NOMO-1 treated with DMSO at 0.1 percent for 48 hours (cell line): ENCODE data around the gene SLC25A46.
"Not testable (repeated sequence)": the region's sequence is repeated elsewhere in the genome, so short reads cannot be mapped to it uniquely, and the experiment has no call there.

ENCODE experiments used
- DNase-seq: peaks from one replicate; lab custom pipeline; 2025; ENCODE audit not compliant: unreplicated experiment; lab: John Stamatoyannopoulos, UW

Gene SLC25A46

DNA sequence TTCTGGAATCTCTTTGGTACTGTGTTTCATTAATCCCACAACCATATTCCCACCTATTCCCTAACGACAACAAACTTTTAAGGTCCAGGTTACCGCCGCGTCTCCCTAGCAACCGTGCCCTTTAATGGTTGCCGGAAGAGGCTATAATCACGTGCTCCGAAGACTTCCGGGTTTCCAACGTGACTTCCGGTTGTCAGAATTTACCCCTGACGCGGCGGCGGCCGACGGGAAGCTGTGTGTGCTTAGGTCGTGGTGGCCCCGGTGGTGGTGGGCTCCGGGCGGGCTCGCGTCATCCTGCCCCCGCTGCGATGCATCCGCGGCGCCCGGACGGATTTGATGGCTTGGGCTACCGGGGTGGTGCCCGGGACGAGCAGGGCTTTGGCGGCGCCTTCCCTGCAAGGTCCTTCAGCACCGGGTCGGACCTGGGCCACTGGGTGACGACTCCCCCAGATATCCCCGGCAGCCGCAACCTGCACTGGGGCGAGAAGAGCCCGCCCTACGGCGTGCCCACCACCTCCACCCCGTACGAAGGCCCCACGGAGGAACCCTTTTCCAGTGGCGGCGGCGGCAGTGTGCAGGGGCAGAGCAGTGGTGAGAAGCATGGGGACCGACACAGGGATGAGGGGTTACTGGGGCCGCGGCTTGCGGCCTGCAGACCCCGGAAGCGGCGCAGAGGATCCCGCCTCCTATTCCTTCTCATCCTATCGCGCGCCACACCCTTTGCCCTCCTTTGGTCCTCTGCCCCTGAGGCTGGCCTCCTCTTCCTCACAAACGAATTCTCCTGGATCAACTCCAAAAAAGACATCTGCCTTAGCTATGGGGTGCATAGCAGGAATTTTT lies at the start of gene SLC25A46:
SLC25A46 (plus strand) TSS at position 196 of the 840 bp plus-strand sequence; CDS start at position 309, 113 bp downstream.
- peak; percentile 86 for DNase-seq

DNA sequence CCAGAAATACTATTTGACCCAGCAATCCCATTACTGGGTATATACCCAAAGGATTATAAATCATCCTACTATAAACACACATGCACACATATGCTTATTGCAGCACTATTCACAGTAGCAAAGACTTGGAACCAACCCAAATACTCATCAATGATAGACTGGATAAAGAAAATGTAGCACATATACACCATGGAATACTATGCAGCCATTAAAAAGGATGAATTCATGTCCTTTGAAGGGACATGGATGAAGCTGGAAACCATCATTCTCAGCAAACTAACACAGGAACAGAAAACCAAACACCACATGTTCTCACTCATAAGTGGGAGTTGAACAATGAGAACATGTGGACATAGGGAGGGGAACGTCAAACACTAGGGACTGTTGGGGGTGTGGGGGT lies 48.2 kb upstream of the SLC25A46 start:
- DNase-seq: not testable (repeated sequence)

DNA sequence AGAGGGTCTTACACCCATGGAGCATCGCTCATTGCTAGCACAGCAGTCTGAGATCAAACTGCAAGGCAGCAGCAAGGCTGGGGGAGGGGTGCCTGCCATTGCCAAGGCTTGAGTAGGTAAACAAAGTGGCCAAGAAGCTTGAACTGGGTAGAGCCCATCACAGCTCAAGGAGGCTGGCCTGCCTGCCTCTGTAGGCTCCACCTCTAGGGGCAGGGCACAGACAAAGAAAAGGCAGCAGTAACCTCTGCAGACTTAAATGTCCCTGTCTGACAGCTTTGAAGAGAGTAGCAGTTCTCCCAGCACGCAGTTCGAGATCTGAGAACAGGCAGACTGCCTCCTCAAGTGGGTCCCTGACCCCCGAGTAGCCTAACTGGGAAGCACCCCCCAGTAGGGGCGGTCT lies 46.1 kb upstream of the SLC25A46 start:
- DNase-seq: not testable (repeated sequence)

DNA sequence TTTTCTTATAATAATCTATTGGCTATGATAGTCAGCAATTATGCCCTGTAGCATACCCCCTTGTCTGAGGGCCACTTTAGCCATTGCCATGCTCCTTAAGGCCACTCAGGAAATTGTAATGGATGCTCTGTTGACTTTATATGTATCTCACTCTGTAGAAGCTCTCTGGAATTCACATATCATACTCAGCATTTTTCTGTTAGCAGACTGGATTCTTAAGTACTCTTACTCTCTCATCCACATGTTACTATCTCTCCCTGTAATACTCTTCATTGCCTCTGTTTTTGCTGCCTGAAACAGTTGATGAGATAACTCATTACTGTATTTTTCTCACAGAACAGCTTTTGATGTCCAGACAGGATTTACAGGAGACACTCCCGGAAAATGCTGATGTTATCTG lies 36.5 kb upstream of the SLC25A46 start:
- DNase-seq: no peak

DNA sequence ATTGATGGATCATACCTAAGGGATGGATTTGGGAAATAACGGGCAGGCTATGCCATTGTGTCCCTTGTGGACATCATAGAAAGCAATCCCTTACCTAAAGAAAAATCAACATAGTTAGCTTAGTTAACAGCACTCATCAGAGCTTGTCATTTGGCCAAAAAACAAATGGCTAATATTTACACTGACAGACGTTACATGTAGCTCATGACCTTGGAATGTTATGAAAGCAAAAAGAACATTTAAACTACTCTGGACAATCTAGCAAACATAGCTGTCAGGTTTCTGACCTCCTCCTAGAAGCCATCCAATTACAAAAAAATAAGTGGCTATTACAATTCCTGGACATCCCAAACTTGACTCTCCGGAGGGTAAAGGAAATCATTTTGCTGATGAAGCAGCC lies 36.1 kb upstream of the SLC25A46 start:
- no peak for DNase-seq

DNA sequence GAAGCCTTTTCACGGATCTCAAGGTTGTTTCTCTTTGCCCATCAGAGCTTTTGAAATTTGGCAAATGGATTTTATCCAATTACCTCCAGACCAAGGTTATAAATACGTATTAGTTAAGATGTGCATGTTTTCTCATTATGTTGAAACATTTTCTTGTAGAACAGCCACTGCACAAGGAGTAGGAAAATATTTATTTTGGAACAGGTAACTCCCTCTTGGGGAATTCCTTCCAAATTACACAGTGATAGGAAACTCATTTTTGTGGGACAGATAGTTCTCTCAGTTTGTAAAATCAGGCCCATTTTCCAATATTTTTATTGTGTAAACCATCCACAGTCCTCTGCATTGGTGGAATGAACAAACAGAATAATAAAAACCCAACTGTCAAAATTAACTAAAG lies 35.3 kb upstream of the SLC25A46 start:
- no peak for DNase-seq

DNA sequence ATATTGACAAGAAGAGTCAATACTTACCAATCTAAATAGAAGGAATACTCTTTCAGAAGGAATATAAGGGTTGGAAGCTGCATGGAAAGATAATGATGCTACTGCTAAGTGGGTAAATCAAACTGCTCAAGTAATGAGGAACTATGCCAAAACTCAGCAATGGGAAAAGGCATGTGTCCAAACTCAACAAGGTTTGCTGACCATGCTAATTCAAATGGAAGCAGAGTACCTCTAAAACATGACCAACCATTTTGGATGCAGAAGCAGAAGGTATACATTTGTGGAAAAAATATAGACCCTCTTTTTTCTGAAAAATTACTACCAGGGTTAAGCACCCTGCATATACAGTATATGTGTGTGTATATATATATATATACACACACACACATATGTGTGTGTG lies 33.5 kb upstream of the SLC25A46 start:
- DNase-seq: no peak

DNA sequence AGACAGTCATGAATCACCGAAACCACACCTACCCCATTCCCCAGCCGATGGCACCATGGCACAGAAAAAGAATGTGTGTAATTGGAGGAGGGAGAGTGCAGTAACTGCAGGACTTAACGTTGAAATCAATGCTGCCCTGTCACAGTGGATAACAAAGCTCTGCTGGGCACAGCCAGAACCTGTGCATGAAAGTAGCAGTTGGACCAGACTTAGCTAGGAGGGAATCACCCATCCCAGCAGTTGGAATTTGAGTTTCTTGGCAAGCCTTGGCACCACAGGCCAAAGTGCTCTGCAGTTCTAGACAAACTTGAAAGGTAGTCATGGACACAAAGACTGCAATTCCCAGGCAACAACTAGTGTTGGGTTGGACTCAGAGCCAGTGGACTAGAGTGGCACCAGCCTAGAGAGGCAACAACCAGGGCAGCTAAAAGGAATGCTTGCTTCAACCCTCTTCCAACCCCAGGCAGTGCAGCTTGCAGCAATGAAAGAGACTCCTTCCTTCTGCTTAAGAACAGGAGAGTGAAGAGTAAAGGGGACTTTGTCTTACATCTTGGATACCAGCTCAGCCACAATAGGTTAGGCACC lies 31.5 kb upstream of the SLC25A46 start:
- DNase-seq: no peak

DNA sequence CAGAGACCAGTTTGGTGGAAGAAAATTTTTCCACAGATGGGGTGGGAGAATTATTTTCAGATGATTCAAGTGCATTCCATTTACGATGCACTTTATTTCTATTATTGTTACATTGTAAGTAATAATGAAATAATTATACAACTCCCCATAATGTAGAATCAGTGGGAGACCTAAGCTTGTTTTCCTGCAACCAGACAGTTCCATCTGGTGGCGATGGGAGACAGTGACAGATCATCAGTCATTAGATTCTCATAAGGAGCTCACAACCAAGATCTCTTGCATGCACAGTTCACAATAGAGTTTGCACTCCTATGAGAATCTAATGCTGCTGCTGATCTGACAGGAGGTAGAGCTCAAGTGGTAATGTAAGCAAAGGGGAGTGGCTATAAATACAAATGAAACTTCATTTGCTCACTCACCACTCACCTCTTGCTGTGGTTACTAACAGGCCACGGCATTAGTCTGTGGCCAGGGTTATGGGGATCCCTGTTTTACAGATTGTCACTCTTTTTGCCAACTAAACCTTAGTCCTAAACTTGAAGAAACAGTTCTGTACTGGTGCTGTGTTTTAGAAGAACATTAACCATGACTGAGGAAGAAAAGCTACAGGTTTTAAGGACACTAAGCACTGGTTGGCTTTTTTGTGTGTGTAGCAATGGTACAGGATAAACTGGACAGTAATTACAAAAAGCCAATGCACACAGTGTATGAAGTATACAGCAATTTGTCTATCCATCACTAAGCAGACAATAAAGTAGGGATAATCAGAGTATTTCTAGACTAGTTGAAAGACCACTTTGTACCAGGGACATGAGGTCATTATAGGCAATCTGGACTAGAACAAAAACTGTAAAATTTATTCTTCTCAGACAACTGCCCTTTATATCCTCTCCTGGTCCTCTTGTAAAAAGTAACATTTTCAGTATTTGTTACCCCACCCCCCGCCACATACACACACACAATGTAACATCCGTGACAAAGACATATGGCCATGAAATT lies 22.3 kb upstream of the SLC25A46 start:
- DNase-seq: no peak

DNA sequence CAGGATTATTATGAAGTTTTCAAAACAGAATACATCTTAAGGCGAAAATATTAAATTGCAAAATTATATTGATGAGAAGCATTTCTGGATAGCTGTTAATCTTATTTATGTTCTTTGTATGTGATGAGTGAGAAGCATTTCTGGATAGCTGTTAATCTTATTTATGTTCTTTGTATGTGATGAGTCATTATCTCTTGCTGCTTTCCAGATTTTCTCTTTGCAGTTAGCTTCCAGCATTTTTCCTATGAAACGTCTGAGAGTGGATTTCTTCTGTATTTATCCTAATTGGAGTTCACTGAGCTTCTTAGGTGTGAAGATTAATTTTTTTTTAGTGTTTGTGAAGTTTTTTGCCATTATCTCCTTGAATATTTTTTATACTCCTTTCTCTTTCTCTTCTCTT lies 20.5 kb upstream of the SLC25A46 start:
- DNase-seq: no peak

DNA sequence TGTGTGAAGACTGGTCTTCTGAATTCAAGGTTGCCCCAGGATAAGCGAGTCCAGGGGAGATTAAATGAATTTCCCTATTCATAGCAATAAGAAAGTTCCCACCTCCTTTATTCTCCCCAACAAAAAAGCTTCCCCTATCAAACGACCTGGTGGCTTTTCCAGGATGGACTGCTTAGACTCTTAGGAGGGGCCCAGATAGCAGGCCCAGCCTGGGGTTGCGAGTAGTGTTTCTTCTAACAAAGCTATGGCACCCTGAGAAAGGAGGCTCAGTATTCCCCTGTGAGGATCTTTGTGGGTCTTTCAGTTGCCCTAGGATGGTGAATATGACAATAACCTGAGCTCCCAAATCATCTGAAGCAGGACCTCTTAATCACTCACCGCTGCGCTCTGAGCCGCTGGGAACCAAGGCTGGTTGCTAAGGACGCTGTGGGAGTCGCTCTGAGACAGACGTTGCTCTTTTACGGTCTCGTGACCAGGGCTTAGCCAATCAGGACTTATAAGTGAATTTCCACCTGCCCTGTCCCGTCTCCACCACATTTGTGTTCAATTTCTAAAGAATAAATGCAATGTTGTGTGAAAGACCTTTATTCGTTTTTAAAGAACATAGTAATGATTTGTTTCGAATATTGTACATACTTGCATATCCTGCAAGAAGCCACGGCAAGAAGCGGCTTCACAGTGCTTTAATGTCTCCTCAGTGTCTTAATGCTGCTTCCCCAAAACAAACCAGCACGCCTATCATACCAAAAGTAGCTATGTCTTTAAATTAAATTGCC lies 12.4 kb upstream of the SLC25A46 start, which contains the start of gene TMEM232:
TMEM232 (minus strand) TSS at position 423 of the 776 bp plus-strand sequence. CDS start 59,319 bp downstream, outside the sequence.
- DNase-seq: peak; percentile 65

DNA sequence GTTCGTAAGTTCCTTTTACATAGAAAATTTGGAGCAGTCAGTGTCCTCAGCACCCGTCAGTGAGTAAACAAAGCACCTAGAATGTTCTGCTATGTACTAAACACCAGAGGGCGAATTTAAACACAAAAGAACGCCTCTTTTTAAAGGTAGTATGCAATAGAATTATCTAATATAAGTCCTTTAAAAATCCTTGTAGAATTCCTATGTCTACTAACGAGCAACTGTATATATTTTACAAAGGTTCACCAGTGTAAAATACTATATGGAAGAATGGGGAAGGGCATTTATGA lies 11.8 kb upstream of the SLC25A46 start:
- DNase-seq: no peak

DNA sequence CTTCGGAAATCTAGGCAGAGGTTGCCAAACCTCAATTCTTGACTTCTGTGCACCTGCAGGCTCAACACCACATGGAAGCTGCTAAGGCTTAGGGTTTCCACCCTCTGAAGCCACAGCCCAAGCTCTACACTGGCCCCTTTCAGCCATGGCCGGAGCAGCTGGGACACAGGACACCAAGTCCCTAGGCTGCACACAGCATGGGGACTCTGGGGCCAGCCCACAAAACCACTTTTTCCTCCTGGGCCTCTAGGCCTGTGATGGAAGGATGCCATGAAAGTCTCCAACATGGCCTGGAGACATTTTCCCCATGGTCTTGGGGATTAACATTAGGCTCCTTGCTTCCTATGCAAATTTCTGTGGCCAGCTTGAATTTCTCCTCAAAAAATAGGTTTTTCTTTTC lies 7.3 kb upstream of the SLC25A46 start:
- DNase-seq: not testable (repeated sequence)

DNA sequence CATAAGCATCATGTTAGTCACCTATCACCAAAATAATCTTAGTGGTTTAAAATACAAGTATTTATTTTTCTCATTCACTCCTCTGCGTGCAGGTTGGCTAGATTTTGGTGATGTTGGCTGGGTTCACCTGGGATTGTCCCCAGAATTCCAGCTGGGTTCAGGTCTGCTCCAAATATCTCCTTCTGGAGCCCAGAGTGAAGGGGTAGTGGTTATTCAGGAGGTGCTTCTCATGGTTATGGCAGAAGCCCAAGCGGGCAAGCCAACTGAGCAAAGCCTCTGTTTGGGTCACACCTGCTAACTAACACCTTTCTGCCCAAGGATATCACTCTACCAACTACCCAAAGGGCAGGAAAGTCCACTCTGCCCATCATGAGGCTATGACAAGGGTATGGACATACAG lies 4.7 kb upstream of the SLC25A46 start:
- no peak for DNase-seq

DNA sequence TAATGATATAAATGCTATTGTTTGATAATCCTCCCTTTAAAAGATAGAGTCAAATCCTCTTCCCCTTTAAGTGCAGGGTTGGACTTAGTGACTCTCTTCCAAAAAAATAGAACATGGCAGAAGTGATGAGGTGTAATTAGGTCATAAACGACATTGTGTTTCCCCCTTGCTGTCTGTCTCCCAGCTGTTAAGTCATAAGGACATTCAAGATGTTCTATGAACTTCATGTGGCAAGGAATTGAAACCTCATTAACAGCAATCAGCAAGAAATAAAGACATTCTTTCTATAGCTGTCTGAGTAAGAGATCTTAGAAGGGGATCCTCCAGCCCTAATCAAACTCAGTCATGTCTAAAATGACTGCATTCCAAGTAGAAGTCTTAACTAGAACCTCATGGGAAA lies 3.3 kb upstream of the SLC25A46 start:
- DNase-seq: no peak

DNA sequence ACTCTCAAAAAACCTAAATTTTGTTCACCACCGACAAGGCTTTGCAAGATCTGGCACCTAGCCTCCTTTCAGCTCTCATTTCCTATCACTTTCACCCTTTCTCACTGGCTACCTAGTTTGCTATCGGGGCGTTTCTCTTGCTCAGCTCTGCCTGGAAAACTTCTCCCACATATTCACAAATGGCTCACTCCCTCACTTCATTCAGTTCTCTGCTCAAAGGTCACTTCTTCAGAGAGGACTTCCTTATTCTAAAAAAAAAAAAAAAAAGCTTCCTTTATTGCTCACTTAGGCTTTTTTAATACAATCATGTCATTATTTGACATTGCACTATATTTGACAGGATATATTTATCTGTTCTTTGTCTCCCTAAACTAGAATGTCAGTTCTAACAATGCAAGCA lies 2.1 kb upstream of the SLC25A46 start:
- DNase-seq: peak; percentile 24

DNA sequence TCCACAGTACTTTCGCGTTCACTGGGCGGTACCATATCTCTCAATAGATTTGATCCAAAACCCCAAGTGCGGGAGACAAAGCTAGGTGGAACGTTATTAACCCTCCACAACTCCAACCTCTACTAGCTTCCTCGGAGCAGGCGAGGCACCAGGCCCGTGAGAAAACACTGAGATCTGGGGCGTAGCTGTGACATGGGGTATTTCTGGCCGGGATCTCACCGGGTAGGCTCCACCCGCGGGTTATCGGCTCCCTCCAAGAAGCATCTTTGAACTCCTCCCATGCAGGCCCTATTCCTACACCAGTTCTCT lies 350 bp upstream of the SLC25A46 start:
- DNase-seq: no peak

DNA sequence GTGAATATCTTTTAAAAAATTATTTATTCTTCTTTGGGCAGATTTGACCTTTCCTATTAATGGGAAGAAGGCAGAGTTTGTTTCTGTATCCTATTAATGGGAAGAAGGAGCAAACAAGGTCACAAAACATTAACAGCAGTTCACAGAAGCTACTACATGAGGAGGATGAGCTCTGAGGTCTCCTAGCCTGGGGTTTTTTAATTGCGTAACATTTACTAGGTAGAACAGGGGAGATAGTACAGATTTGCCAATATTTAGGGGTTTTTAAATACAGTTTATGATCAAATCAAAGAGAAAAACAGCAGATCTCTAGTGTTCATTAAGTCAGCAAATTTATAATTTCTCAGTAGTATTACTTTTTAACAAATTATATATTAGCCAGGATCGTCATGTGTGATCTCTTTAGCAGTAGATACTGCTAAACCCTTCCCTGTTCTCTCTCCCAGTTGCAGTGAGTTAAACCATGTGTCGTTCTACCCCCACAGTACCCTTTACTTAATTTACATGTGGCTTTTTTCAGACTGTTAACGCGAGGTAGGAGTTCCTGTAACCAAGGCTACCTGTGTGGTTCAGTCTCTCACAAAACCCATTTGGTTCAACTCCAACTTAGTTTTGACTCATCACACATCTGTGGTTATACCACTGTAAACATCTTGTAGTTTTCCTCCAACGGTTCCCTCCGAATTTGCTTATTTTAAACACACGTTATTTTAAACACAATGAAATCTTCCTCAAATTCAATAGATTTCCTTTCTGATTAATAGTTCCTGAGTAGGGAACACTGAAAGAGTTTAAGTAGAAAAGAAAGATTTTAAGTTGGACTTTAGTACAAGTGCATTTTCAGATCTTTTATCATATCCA lies 13.3 kb downstream of the SLC25A46 start:
- no peak for DNase-seq

DNA sequence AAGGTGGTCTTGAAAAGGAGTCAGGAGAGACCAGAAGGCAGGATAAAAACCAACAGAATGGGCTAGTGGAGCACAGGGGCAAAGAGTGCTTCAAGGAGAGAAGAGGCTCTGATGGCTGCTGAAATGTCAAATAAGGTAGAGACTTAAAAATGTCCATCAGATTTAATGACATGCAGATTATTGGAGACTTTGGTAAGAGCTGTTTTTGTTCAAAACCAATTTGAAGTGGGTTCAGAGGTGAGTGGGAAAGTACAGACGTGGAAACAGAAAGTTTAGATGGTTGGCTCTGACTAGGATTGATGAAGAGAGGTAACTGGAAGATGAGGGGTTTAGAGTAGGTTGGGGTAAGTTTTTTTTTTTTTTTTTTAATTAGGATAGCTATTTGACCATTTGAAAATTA lies 14.1 kb downstream of the SLC25A46 start:
- no peak for DNase-seq

DNA sequence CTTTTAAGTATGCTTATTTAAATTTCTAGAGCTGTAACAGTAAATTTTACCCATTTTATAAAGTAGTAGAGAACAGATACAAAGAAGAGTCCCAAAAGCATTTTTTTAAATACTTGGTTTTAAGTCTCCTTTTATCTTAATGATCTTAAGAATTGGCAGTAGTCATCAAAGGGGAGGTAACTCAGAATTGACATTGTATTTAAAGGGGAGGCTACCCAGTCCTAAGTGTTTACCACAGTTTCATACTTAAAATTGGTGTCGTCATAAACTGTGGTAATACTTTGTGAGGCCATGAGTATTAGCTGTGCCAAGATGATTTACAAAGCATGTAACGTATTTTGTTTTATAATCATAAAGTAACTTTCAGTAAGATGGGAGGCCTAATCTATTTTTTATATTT lies 14.8 kb downstream of the SLC25A46 start:
- no peak for DNase-seq
